Activated CD4-positive, alpha-beta memory T cell treated with anti-CD3 and anti-CD28 coated beads, Interleukin-2, amount 10 ng/mL, durations not matched to agents 7 days and 5 days (primary cell): ENCODE measurements around the gene GATA5. TPM values are rescaled to one million over a fixed set of nuclear protein-coding genes. Genes with fewer than 3 reads are reported as not detected.

Source experiments
- CTCF ChIA-PET: fragments of 350-600 bp; sonication (Branson Sonifier 250); formaldehyde crosslinking; loops from one replicate; lab custom pipeline; 2021; ENCODE audit warnings: antibody characterized with exemption, inconsistent platforms; lab: Charles Lee
- POLR2A ChIA-PET: fragments of 350-600 bp; sonication (Branson Sonifier 250); formaldehyde crosslinking; loops from one replicate; lab custom pipeline; 2021; ENCODE audit warnings: antibody characterized with exemption; lab: Charles Lee
- DNase-seq: peaks from one replicate; pipeline ENCODE4 v3.0.0-alpha.2; 2020
- H3K27ac Mint-ChIP-seq: one replicate; pipeline ENCODE4 v1.8.0; 2021; ENCODE audit warnings: mild to moderate bottlenecking, mixed read lengths
- H3K27me3 Mint-ChIP-seq: one replicate; pipeline ENCODE4 v1.8.0; 2021; ENCODE audit warnings: mixed read lengths
- H3K36me3 Mint-ChIP-seq: one replicate; pipeline ENCODE4 v1.8.0; 2021; ENCODE audit warnings: low read depth, mixed read lengths
- H3K4me1 Mint-ChIP-seq: one replicate; pipeline ENCODE4 v1.8.0; 2021; ENCODE audit warnings: mixed read lengths
- H3K4me3 Mint-ChIP-seq: one replicate; pipeline ENCODE4 v1.8.0; 2021; ENCODE audit warnings: mild to moderate bottlenecking, mixed read lengths
- H3K9me3 Mint-ChIP-seq: one replicate; pipeline ENCODE4 v1.8.0; 2021; ENCODE audit warnings: mixed read lengths
- total RNA-seq, 2 experiments: library from RNA; stranded (reverse); gene quantifications; one replicate each; pipeline ENCODE4 v1.2.3, GENCODE V29; 2021

Gene GATA5
- total RNA-seq, 2 experiments from 2014 or later: not detected

GRCh38 chr20:62501801-62502495 is 26.2 kb upstream of the GATA5 start:
- Mint-ChIP-seq H3K4me1 (peaks cover 26% of the 10 kb centered on the region), H3K4me3 (peak overlapping the region; percentile 18), H3K9me3 (no peaks in the 10 kb centered on the region), H3K27ac (peak overlapping the region; percentile 77), H3K36me3 (no peaks in the 10 kb centered on the region), H3K27me3 (no peaks in the 10 kb centered on the region)
- CTCF ChIA-PET: interaction anchor here (1.5 kb wide), 1 partner anchor 115 kb away, joined by 7 read pairs; no protein-coding TSS in a partner anchor
- peak; percentile 71 for DNase-seq
- POLR2A ChIA-PET: interaction anchor here (1.0 to 1.2 kb wide), 2 partner anchors 101 to 116 kb away, joined by 3 to 7 read pairs; no protein-coding TSS in a partner anchor

GRCh38 chr20:62500237-62500864 is 24.6 kb upstream of the GATA5 start:
- Mint-ChIP-seq H3K36me3 (no peaks in the 10 kb centered on the region), H3K4me3 (no peak overlapping the region), H3K27me3 (no peaks in the 10 kb centered on the region), H3K27ac (no peak overlapping the region), H3K4me1 (peaks cover 26% of the 10 kb centered on the region), H3K9me3 (no peaks in the 10 kb centered on the region)
- ChIA-PET CTCF (interaction anchor here (0.6 to 2.0 kb wide), 14 partner anchors 11 to 509 kb away, joined by 3 to 25 read pairs (median 4); partner anchors contain the start of gene SLCO4A1), POLR2A (interaction anchor here (0.7 to 1.5 kb wide), 3 partner anchors 103 to 294 kb away, joined by 3 to 5 read pairs (median 4); no protein-coding TSS in a partner anchor)
- peak; percentile 80 for DNase-seq

- no peak overlapping the region for H3K27ac Mint-ChIP-seq
- no peaks in the 10 kb centered on the region for H3K36me3 Mint-ChIP-seq
- H3K4me1 Mint-ChIP-seq: peaks cover 26% of the 10 kb centered on the region
- DNase-seq: no peak
- ChIA-PET CTCF (interaction anchor here (0.6 to 2.0 kb wide), 16 partner anchors 9 to 510 kb away, joined by 3 to 25 read pairs (median 4); partner anchors contain the start of gene SLCO4A1), POLR2A (interaction anchor here (0.7 to 1.5 kb wide), 3 partner anchors 103 to 294 kb away, joined by 3 to 5 read pairs (median 4); no protein-coding TSS in a partner anchor)
- no peak overlapping the region for H3K4me3 Mint-ChIP-seq
- no peaks in the 10 kb centered on the region for H3K9me3 Mint-ChIP-seq
- H3K27me3 Mint-ChIP-seq: no peaks in the 10 kb centered on the region
Observed at GRCh38 chr20:62499758-62500236, 24.0 kb upstream of the GATA5 start.

- H3K36me3 Mint-ChIP-seq: no peaks in the 10 kb centered on the region
- ChIA-PET POLR2A (interaction anchor here (1.2 to 1.5 kb wide), 2 partner anchors 118 to 295 kb away, joined by 4 to 5 read pairs; no protein-coding TSS in a partner anchor), CTCF (interaction anchor here (1.1 to 2.0 kb wide), 6 partner anchors 9 to 293 kb away, joined by 3 to 25 read pairs (median 6); no protein-coding TSS in a partner anchor)
- H3K4me1 Mint-ChIP-seq: peaks cover 26% of the 10 kb centered on the region
- no peak overlapping the region for H3K27ac Mint-ChIP-seq
- DNase-seq: no peak
- H3K9me3 Mint-ChIP-seq: no peaks in the 10 kb centered on the region
- no peaks in the 10 kb centered on the region for H3K27me3 Mint-ChIP-seq
- H3K4me3 Mint-ChIP-seq: no peak overlapping the region
Observed at GRCh38 chr20:62498874-62499273, 23.1 kb upstream of the GATA5 start.

- ChIA-PET POLR2A (no interaction called here), CTCF (interaction anchor here (1.7 kb wide), 1 partner anchor 120 kb away, joined by 6 read pairs; no protein-coding TSS in a partner anchor)
- no peak overlapping the region for H3K4me3 Mint-ChIP-seq
- H3K9me3 Mint-ChIP-seq: no peaks in the 10 kb centered on the region
- DNase-seq: no peak
- H3K4me1 Mint-ChIP-seq: peaks cover 15% of the 10 kb centered on the region
- H3K36me3 Mint-ChIP-seq: no peaks in the 10 kb centered on the region
- H3K27ac Mint-ChIP-seq: no peak overlapping the region
- no peaks in the 10 kb centered on the region for H3K27me3 Mint-ChIP-seq
Observed at GRCh38 chr20:62496568-62497218, 20.9 kb upstream of the GATA5 start.

GRCh38 chr20:62495749-62496567 is 20.2 kb upstream of the GATA5 start:
- ChIA-PET POLR2A (no interaction called here), CTCF (interaction anchor here (1.7 kb wide), 1 partner anchor 121 kb away, joined by 6 read pairs; no protein-coding TSS in a partner anchor)
- Mint-ChIP-seq H3K9me3 (no peaks in the 10 kb centered on the region), H3K27ac (no peak overlapping the region), H3K4me3 (no peak overlapping the region), H3K27me3 (no peaks in the 10 kb centered on the region), H3K36me3 (no peaks in the 10 kb centered on the region), H3K4me1 (peaks cover 8% of the 10 kb centered on the region)
- no peak for DNase-seq

- no peak for DNase-seq
- H3K4me3 Mint-ChIP-seq: no peak overlapping the region
- H3K4me1 Mint-ChIP-seq: no peaks in the 10 kb centered on the region
- no peak overlapping the region for H3K27ac Mint-ChIP-seq
- ChIA-PET POLR2A (no interaction called here), CTCF (interaction anchor here (1.7 kb wide), 1 partner anchor 122 kb away, joined by 6 read pairs; no protein-coding TSS in a partner anchor)
- no peaks in the 10 kb centered on the region for H3K9me3 Mint-ChIP-seq
- H3K27me3 Mint-ChIP-seq: no peaks in the 10 kb centered on the region
- no peaks in the 10 kb centered on the region for H3K36me3 Mint-ChIP-seq
Observed at GRCh38 chr20:62494980-62495748, 19.4 kb upstream of the GATA5 start.

GRCh38 chr20:62494537-62494936 is 18.7 kb upstream of the GATA5 start:
- POLR2A ChIA-PET: no interaction called here
- no peaks in the 10 kb centered on the region for H3K4me1 Mint-ChIP-seq
- no peaks in the 10 kb centered on the region for H3K27me3 Mint-ChIP-seq
- H3K9me3 Mint-ChIP-seq: no peaks in the 10 kb centered on the region
- no peak overlapping the region for H3K4me3 Mint-ChIP-seq
- CTCF ChIA-PET: no interaction called here
- no peak for DNase-seq
- no peaks in the 10 kb centered on the region for H3K36me3 Mint-ChIP-seq
- no peak overlapping the region for H3K27ac Mint-ChIP-seq

GRCh38 chr20:62493886-62494285 is 18.1 kb upstream of the GATA5 start:
- Mint-ChIP-seq H3K4me3 (no peak overlapping the region), H3K27ac (no peak overlapping the region), H3K4me1 (no peaks in the 10 kb centered on the region), H3K27me3 (peaks cover 1% of the 10 kb centered on the region), H3K36me3 (no peaks in the 10 kb centered on the region), H3K9me3 (no peaks in the 10 kb centered on the region)
- DNase-seq: no peak
- ChIA-PET CTCF (no interaction called here), POLR2A (no interaction called here)

GRCh38 chr20:62493253-62493885 is 17.6 kb upstream of the GATA5 start:
- ChIA-PET POLR2A (no interaction called here), CTCF (no interaction called here)
- Mint-ChIP-seq H3K36me3 (no peaks in the 10 kb centered on the region), H3K9me3 (no peaks in the 10 kb centered on the region), H3K4me3 (no peak overlapping the region), H3K27ac (no peak overlapping the region), H3K27me3 (peaks cover 5% of the 10 kb centered on the region), H3K4me1 (no peaks in the 10 kb centered on the region)
- no peak for DNase-seq

- H3K4me3 Mint-ChIP-seq: no peak overlapping the region
- H3K27ac Mint-ChIP-seq: no peak overlapping the region
- DNase-seq: no peak
- H3K27me3 Mint-ChIP-seq: peaks cover 9% of the 10 kb centered on the region
- ChIA-PET POLR2A (no interaction called here), CTCF (no interaction called here)
- no peaks in the 10 kb centered on the region for H3K4me1 Mint-ChIP-seq
- H3K9me3 Mint-ChIP-seq: no peaks in the 10 kb centered on the region
- H3K36me3 Mint-ChIP-seq: no peaks in the 10 kb centered on the region
Observed at GRCh38 chr20:62492711-62493110, 16.9 kb upstream of the GATA5 start.
